Measurements from ENCODE around the gene TASP1.
"Not testable (repeated sequence)": the region's sequence is repeated elsewhere in the genome, so short reads cannot be mapped to it uniquely, and the experiment has no call there.

TASP1 gene

DNA sequence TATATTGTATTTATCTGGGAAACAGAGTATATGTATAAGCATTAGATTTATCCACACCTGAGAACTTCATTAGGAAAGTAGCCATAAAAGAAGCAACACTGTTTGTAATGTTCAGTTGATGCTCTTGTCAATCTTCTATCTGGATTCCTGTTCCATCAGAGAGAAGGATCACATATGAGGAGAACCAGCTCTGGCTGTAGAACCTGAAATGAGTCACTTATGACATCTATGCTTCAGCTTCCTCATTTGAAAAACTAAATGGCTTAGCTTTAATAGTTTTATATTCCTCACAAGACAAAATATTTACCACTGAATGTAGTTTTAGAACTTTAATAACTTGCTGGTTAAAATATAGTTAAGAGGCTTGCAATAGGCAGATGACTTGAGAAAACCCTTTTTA is 144.7 kb downstream of the TASP1 start:
- DNase-seq (ENCODE audit: low read depth), result no peak
- H3K4me3 ChIP-seq (ENCODE audit: low read length), result no peak overlapping the region
- TF ChIP-seq, protein P1, sequence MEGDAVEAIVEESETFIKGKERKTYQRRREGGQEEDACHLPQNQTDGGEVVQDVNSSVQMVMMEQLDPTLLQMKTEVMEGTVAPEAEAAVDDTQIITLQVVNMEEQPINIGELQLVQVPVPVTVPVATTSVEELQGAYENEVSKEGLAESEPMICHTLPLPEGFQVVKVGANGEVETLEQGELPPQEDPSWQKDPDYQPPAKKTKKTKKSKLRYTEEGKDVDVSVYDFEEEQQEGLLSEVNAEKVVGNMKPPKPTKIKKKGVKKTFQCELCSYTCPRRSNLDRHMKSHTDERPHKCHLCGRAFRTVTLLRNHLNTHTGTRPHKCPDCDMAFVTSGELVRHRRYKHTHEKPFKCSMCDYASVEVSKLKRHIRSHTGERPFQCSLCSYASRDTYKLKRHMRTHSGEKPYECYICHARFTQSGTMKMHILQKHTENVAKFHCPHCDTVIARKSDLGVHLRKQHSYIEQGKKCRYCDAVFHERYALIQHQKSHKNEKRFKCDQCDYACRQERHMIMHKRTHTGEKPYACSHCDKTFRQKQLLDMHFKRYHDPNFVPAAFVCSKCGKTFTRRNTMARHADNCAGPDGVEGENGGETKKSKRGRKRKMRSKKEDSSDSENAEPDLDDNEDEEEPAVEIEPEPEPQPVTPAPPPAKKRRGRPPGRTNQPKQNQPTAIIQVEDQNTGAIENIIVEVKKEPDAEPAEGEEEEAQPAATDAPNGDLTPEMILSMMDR (conservative IDR thresholded peaks at IDR 0.05; ENCODE audit: low read depth, low read length), result no peak

DNA sequence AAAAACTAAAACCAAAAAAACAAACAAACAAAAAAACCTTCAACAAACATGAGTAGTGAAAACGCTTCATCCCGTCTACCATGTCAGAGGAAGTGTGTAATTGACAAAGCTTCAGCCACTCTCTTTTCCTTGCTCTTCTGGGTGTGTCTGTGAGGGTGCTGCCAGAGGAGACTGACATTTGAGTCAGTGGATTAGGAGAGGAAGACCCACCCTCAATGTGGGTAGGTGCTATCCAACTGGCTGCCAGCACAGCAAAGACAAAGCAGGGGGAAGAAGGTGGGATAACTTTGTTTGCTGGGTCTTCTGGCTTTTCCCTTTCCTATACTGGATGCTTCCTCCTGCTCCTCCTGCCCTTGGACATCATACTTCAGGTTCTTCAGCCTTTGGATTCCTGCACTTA is 145.6 kb downstream of the TASP1 start:
- TF ChIP-seq, protein P1 (conservative IDR thresholded peaks at IDR 0.05; ENCODE audit: low read depth, low read length), result no peak
- H3K4me3 ChIP-seq (ENCODE audit: low read length), result no peak overlapping the region
- DNase-seq (ENCODE audit: low read depth), result no peak

DNA sequence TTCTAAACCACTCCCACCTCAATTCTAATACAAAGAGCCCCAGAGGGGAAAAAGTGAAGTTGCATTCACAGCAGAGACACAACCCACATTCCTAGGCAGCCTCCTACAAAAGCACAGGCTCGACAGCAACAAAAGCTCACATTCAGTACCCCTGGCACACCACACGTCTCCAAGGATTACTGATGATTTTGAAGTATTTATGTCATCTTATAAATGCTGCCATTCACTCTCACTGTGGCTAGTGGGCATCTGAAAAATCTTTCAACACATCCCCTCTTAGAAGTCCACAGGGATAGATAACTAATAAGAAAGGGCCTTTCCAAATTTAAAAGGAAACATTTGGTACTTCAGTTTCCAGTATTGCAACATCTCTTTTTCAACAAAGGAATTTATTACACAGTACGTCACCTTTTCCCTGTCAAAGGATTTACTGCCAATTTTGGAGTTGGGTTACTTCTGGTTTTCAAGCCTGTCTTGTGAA is 146.7 kb downstream of the TASP1 start:
- peak; percentile 39 for DNase-seq (ENCODE audit: low read depth)
- H3K4me3 ChIP-seq (ENCODE audit: low read length), result no peak overlapping the region
- TF ChIP-seq, protein P1 (conservative IDR thresholded peaks at IDR 0.05; ENCODE audit: low read depth, low read length), result no peak

DNA sequence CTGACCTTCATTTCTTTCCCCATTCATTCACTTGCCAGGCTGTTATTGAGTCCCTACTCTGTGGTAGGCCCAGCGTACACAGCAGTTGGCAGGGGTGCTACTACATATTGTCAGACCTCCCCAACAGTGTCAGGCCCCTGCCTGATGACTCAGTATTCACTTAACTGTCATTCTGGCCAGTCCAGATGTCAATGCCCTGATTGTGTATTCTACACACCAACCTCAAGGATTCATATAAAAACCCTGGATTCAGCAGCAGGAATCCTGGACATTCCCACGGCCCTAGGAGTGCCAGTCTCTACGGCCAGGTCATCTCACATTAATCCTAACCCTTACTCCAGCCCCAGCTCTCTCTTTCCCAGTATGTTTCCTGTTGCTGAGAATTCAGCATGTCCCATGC is 151.5 kb downstream of the TASP1 start:
- TF ChIP-seq, protein P1 (conservative IDR thresholded peaks at IDR 0.05; ENCODE audit: low read depth, low read length), result no peak
- no peak for DNase-seq (ENCODE audit: low read depth)
- no peak overlapping the region for H3K4me3 ChIP-seq (ENCODE audit: low read length)

DNA sequence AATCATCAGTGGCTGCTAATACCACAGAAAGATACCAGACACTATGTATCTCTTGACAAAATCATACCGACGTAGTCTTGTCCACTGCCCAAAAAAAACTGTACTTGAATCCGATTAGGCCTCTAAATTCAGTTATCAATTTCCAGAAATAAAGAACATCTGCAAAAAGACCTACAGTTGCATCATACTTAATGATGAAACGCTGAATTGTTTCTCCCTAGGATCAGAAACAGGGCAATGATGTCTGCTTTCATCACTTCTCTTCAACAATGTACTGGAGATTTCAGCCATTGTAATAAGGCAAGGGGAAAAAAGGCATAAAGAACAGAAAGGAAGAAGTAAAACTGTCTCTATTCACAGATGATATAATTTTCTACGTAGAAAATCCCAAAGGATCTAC is 152.0 kb downstream of the TASP1 start:
- TF ChIP-seq, protein P1 (conservative IDR thresholded peaks at IDR 0.05; ENCODE audit: low read depth, low read length), result no peak
- no peak overlapping the region for H3K4me3 ChIP-seq (ENCODE audit: low read length)
- no peak for DNase-seq (ENCODE audit: low read depth)

DNA sequence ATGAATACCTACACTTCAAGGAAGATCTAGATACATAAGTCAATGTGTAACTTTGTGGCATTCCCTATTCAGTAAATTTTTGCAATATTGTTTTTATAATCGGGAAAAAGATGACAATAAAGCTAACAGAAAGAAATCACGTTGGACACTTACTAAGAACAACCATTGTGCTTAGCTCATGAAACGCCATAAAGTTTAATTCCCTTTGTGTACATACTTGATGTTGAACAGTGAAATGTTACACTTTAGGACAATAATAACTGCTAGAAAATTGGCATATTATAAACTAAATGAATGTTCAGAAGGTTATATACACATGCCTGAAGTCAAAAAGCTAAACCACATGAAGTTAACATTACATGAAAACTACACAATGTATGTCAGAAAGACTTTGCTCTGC is 153.2 kb downstream of the TASP1 start:
- TF ChIP-seq, protein P1 (conservative IDR thresholded peaks at IDR 0.05; ENCODE audit: low read depth, low read length), result no peak
- no peak for DNase-seq (ENCODE audit: low read depth)
- H3K4me3 ChIP-seq (ENCODE audit: low read length), result no peak overlapping the region

DNA sequence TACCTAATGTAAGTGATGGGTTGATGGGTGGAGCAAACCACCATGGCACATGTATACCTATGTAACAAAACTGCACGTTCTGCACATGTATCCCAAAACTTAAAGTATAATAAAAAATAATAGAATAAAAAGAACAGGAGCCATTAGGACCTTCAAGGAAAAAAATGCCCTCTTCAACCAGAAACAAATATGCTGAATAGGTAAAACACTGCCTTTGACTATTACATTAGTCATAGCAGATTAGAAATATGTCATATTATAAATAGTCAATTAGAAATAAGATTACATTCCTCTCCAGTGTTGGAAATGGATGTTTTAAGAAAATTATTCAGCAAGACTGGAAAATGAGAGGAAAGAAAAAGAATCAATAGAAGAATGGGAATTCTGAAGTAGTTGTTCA is 153.7 kb downstream of the TASP1 start:
- DNase-seq (ENCODE audit: low read depth); H3K4me3 ChIP-seq (ENCODE audit: low read length): not testable (repeated sequence)

DNA sequence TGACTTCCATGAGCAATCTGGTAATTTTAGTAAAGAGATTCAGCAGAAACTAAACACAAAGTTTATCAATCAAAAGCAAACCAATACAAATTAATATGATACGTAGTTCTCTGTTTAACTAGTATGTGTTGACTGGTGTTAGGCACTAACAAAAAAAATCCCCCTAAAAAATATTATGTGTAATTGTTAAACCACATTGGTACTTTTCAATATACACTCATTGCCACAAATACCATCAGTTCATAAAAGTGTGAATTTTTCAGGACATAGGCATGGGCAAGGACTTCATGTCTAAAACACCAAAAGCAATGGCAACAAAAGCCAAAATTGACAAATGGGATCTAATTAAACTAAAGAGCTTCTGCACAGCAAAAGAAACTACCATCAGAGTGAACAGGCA is 155.3 kb downstream of the TASP1 start:
- DNase-seq (ENCODE audit: low read depth); H3K4me3 ChIP-seq (ENCODE audit: low read length): not testable (repeated sequence)

Measured in retinal pigment epithelial cell (primary cell).